H1 (cell line): ENCODE results near the gene MPHOSPH8. TPM values are rescaled to one million over a fixed set of nuclear protein-coding genes. Genes with fewer than 3 reads are reported as not detected.

Experiments
- CTCF ChIA-PET: fragments of 300-600 bp; sonication (Branson Sonifier 250); formaldehyde crosslinking; loops from one replicate; lab custom pipeline; 2021; ENCODE audit not compliant: partially characterized antibody; lab: Charles Lee
- POLR2A ChIA-PET: fragments of 300-600 bp; sonication (Branson Sonifier 250); formaldehyde crosslinking; loops from one replicate; lab custom pipeline; 2021; ENCODE audit warnings: inconsistent platforms; ENCODE audit not compliant: partially characterized antibody; lab: Charles Lee
- DNase-seq, 2 experiments: peaks; one replicate each; pipeline versions ENCODE4 v3.0.0 to v3.0.0-alpha.2; 2010 to 2022; ENCODE audit warnings: low spot score in 2 of 2, low read depth in 1 of 2, mixed read lengths in 1 of 2
- FAIRE-seq: peaks from 2 replicates; lab custom pipeline; 2011; peaks lifted over from hg19 to GRCh38; lab: Jason Lieb, UNC
- H2AFZ ChIP-seq: 2 replicates; pipeline ENCODE4 v1.8.1; 2012; ENCODE audit warnings: low read length, inconsistent platforms
- H2AK5ac ChIP-seq: 2 replicates; pipeline ENCODE4 v1.6.1; 2013; ENCODE audit warnings: low read depth, low read length
- H2BK120ac ChIP-seq: replicated peaks from 2 replicates; pipeline ENCODE3; 2013; ENCODE audit warnings: low read depth, low read length, inconsistent platforms
- H2BK12ac ChIP-seq: 2 replicates; pipeline ENCODE4 v1.6.1; 2013; ENCODE audit warnings: low read depth, low read length
- H2BK15ac ChIP-seq: 2 replicates; pipeline ENCODE4 v1.6.1; 2013; ENCODE audit warnings: low read length
- H2BK20ac ChIP-seq: 2 replicates; pipeline ENCODE4 v1.6.1; 2013; ENCODE audit warnings: low read length
- H2BK5ac ChIP-seq: 2 replicates; pipeline ENCODE4 v1.6.1; 2013; ENCODE audit warnings: low read depth, low read length
- H3K14ac ChIP-seq: 2 replicates; pipeline ENCODE4 v1.6.1; 2013; ENCODE audit warnings: inconsistent platforms; ENCODE audit not compliant: insufficient read length
- H3K18ac ChIP-seq: 2 replicates; pipeline ENCODE4 v1.6.1; 2013; ENCODE audit warnings: low read length; ENCODE audit errors: extremely low read depth
- H3K23ac ChIP-seq: 2 replicates; pipeline ENCODE4 v1.6.1; 2013; ENCODE audit warnings: inconsistent platforms; ENCODE audit not compliant: insufficient read length
- H3K23me2 ChIP-seq: 2 replicates; pipeline ENCODE4 v1.6.1; 2013; ENCODE audit warnings: low read depth, low read length
- H3K27ac ChIP-seq: 2 replicates; pipeline ENCODE4 v1.6.1; 2011; ENCODE audit warnings: low read depth, low read length, inconsistent platforms
- H3K27me3 ChIP-seq, 4 experiments: replicated peaks in 1 of 4; 1 replicate in 1 of 4; 2 replicates in 3 of 4; pipeline versions ENCODE4 v1.6.1 to v1.8.1; 2011 to 2013; ENCODE audit warnings: low read length in 3 of 4, mild to moderate bottlenecking in 3 of 4, inconsistent platforms in 2 of 4, mixed read lengths in 2 of 4, moderate library complexity in 1 of 4; ENCODE audit not compliant: control insufficient read depth in 3 of 4, insufficient read depth in 3 of 4; ENCODE audit errors: extremely low read depth in 1 of 4
- H3K36me3 ChIP-seq, 4 experiments: 2 replicates each; pipeline versions ENCODE4 v1.6.1 to v1.8.1; 2011 to 2013; ENCODE audit warnings: mild to moderate bottlenecking in 4 of 4, low read length in 3 of 4, moderate library complexity in 2 of 4, control low read depth in 1 of 4, inconsistent platforms in 1 of 4; ENCODE audit not compliant: insufficient read depth in 4 of 4, control insufficient read depth in 2 of 4
- H3K4ac ChIP-seq: replicated peaks from 2 replicates; pipeline ENCODE3; 2013; ENCODE audit warnings: low read length, low read depth, mixed read lengths, inconsistent platforms; ENCODE audit not compliant: insufficient read length
- H3K4me1 ChIP-seq, 4 experiments: replicated peaks in 1 of 4; 1 replicate in 1 of 4; 2 replicates in 3 of 4; pipeline versions ENCODE4 v1.6.1 to v1.8.1; 2011 to 2013; ENCODE audit warnings: low read length in 3 of 4, inconsistent platforms in 2 of 4, mixed read lengths in 1 of 4; ENCODE audit not compliant: insufficient read depth in 4 of 4, control insufficient read depth in 3 of 4
- H3K4me2 ChIP-seq, 2 experiments: 2 replicates each; pipeline versions ENCODE4 v1.6.1 to v1.8.1; 2011 to 2013; ENCODE audit warnings: low read depth in 2 of 2, low read length in 2 of 2, control low read depth in 1 of 2, inconsistent platforms in 1 of 2, mild to moderate bottlenecking in 1 of 2; ENCODE audit not compliant: insufficient read depth in 1 of 2
- H3K4me3 ChIP-seq, 4 experiments: fragments of 200-600, 300-600 bp in 1 of 4; sonication (generic), shearing (Covaris generic), sonication (Bioruptor Twin) in 1 of 4; 2 replicates each; pipeline versions ENCODE4 v1.5.1 to v1.8.1; 2011 to 2016; ENCODE audit warnings: low read length in 4 of 4, low read depth in 3 of 4, control low read depth in 2 of 4, inconsistent platforms in 2 of 4, mild to moderate bottlenecking in 2 of 4, mixed read lengths in 1 of 4, moderate library complexity in 1 of 4; ENCODE audit not compliant: insufficient read depth in 2 of 4; ENCODE audit errors: extremely low read depth in 1 of 4
- H3K56ac ChIP-seq: replicated peaks from 2 replicates; pipeline ENCODE3; 2013; ENCODE audit warnings: low read depth, mild to moderate bottlenecking, mixed read lengths, low read length, inconsistent platforms; ENCODE audit not compliant: insufficient read length
- H3K79me1 ChIP-seq: 2 replicates; pipeline ENCODE4 v1.6.1; 2013; ENCODE audit warnings: low read depth, low read length, control low read depth
- H3K79me2 ChIP-seq, 2 experiments: 2 replicates each; pipeline versions ENCODE4 v1.6.1 to v1.8.1; 2012 to 2013; ENCODE audit warnings: low read length in 2 of 2, mild to moderate bottlenecking in 2 of 2, inconsistent platforms in 1 of 2; ENCODE audit not compliant: insufficient read depth in 2 of 2, control insufficient read depth in 1 of 2
- H3K9ac ChIP-seq, 4 experiments: replicated peaks in 1 of 4; 1 replicate in 1 of 4; 2 replicates in 3 of 4; pipeline versions ENCODE4 v1.6.1 to v1.8.1; 2011 to 2013; ENCODE audit warnings: low read depth in 3 of 4, low read length in 3 of 4, control low read depth in 2 of 4, mild to moderate bottlenecking in 2 of 4, moderate library complexity in 2 of 4, inconsistent platforms in 1 of 4; ENCODE audit errors: extremely low read depth in 1 of 4
- H3K9me3 ChIP-seq, 2 experiments: 2 replicates each; pipeline versions ENCODE4 v1.6.1 to v1.8.1; 2012 to 2013; ENCODE audit warnings: mild to moderate bottlenecking in 2 of 2, moderate library complexity in 2 of 2, control low read depth in 1 of 2, inconsistent platforms in 1 of 2, low read depth in 1 of 2, low read length in 1 of 2, mixed read lengths in 1 of 2; ENCODE audit not compliant: insufficient read depth in 2 of 2
- H4K20me1 ChIP-seq, 2 experiments: replicated peaks in 1 of 2; 2 replicates each; pipeline versions ENCODE3 to v1.8.1; 2011 to 2013; ENCODE audit warnings: inconsistent platforms in 2 of 2, low read length in 2 of 2, mild to moderate bottlenecking in 1 of 2; ENCODE audit not compliant: insufficient read depth in 2 of 2, control insufficient read depth in 1 of 2
- H4K5ac ChIP-seq: 2 replicates; pipeline ENCODE4 v1.6.1; 2013; ENCODE audit warnings: low read length, low read depth, mixed read lengths, inconsistent platforms; ENCODE audit not compliant: insufficient read length
- H4K8ac ChIP-seq: 2 replicates; pipeline ENCODE4 v1.8.0; 2013; ENCODE audit warnings: mild to moderate bottlenecking, moderate library complexity, low read length, inconsistent platforms; ENCODE audit not compliant: insufficient read depth; ENCODE audit errors: extremely low read depth
- H4K91ac ChIP-seq: replicated peaks from 2 replicates; pipeline ENCODE3; 2013; ENCODE audit warnings: low read length, mixed read lengths, inconsistent platforms; ENCODE audit not compliant: insufficient read length
- CEBPB ChIP-seq: IDR thresholded peaks from 2 replicates; pipeline ENCODE4 v1.6.1; 2012; ENCODE audit warnings: low read depth, low read length
- SUZ12 ChIP-seq: fragments of 200-600 bp; sonication (generic); IDR thresholded peaks from 2 replicates; pipeline ENCODE4 v1.6.1; 2012; ENCODE audit warnings: mild to moderate bottlenecking, inconsistent platforms, low read length, moderate library complexity, mixed read lengths
- WGBS, 2 experiments: shearing (Covaris generic) in 1 of 2; methylation state at CpG; one replicate each; pipeline versions ENCODE4 v1.1.6 to v1.1.7; 2013 to 2015; ENCODE audit warnings: low lambda C conversion rate in 2 of 2, mixed read lengths in 2 of 2, inconsistent platforms in 1 of 2, low coverage in 1 of 2, missing lambda C conversion rate in 1 of 2; ENCODE audit not compliant: insufficient replicate concordance in 2 of 2, insufficient coverage in 1 of 2, insufficient read length in 1 of 2; ENCODE audit errors: extremely low coverage in 1 of 2, missing lambda C conversion rate in 1 of 2; 5-methylcytosine and 5-hydroxymethylcytosine counted together
- polyA plus RNA-seq, 7 experiments: library from polyadenylated mRNA; depleted of rRNA in 3 of 7; stranded (reverse) in 5 of 7; unstranded in 2 of 7; fragments of >200 nt in 5 of 7; fragments of 200-250 nt in 2 of 7; gene quantifications; 1 replicate in 5 of 7; 2 replicates in 1 of 7; 4 replicates in 1 of 7; pipeline versions ENCODE4 v1.2.1 to v1.2.3, GENCODE V29; 2011 to 2013; ENCODE audit warnings: missing spikeins in 2 of 7, mixed read lengths in 2 of 7
- total RNA-seq: library from RNA; stranded (reverse); fragmentation: NEBNext Ultra II Directional; extraction: Animal tissue kit (Norgen Biotek cat#: 25700); gene quantifications from 2 replicates; pipeline ENCODE4 v1.2.1, GENCODE V29; 2021
- TF ChIP-seq, protein P1 (sequence below): IDR thresholded peaks from 2 replicates; pipeline ENCODE4 v1.6.1; 2012; ENCODE audit warnings: inconsistent platforms

The MPHOSPH8 gene
- total and polyA plus RNA-seq, 2 of the 8 experiments (the other 6 are each of a cell fraction or from before 2014, with no cell fraction given), result 8.3 to 20.5 TPM

DNA sequence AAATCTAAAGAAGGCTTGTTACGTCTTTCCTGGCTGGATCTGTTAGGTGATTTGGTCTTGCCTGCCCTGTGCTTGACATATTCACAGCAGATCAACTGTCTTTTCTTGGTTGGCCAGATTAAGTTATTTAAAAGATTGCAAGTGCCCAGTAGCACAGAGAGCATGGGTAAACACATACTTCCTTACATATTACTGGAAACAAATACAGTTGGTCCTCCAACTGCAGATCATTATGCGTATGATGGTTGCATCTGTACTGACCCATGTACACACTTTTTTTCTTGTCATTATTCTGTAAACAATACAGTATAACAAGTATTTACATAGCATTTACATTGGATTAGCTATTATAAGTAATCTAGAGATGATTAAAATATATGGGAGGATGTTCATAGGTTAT is 9.2 kb upstream of the MPHOSPH8 start:
- no peak overlapping the region for H2BK12ac ChIP-seq
- DNase-seq (no peak), FAIRE-seq (no peak)
- no peaks in the 10 kb centered on the region for H3K9me3 ChIP-seq
- H3K56ac ChIP-seq, result no peak overlapping the region
- no peak overlapping the region for H4K5ac ChIP-seq
- 91% methylated on average over 2 of the region's 2 CpGs; no CpG with 5 or more reads in 1 of the 2 experiments for WGBS, 2 experiments
- no peaks in the 10 kb centered on the region for H3K4me1 ChIP-seq
- CTCF ChIA-PET, result no interaction called here
- no peak overlapping the region for H2BK20ac ChIP-seq
- no peak overlapping the region for H3K18ac ChIP-seq
- H3K14ac ChIP-seq, result no peak overlapping the region
- H3K23me2 ChIP-seq, result no peaks in the 10 kb centered on the region
- H4K20me1 ChIP-seq, result no peaks in the 10 kb centered on the region
- no peaks in the 10 kb centered on the region for H3K27me3 ChIP-seq
- no peak overlapping the region for H3K4ac ChIP-seq
- H4K91ac ChIP-seq, result no peak overlapping the region
- H2BK120ac ChIP-seq, result no peak overlapping the region
- H2AK5ac ChIP-seq, result no peak overlapping the region
- no peaks in the 10 kb centered on the region for H3K79me1 ChIP-seq
- no peak overlapping the region for H3K23ac ChIP-seq
- H3K4me2 ChIP-seq, result no peak overlapping the region
- no peak overlapping the region for H4K8ac ChIP-seq
- POLR2A ChIA-PET, result no interaction called here
- no peaks in the 10 kb centered on the region for H3K36me3 ChIP-seq
- H3K4me3 ChIP-seq, result no peak overlapping the region
- H3K27ac ChIP-seq, result no peak overlapping the region
- H3K9ac ChIP-seq, result no peak overlapping the region
- no peaks in the 10 kb centered on the region for H3K79me2 ChIP-seq
- no peak overlapping the region for H2BK15ac ChIP-seq
- no peak overlapping the region for H2BK5ac ChIP-seq
- H2AFZ ChIP-seq, result no peak overlapping the region
- TF ChIP-seq CEBPB, result no peak
- TF ChIP-seq, protein P1, sequence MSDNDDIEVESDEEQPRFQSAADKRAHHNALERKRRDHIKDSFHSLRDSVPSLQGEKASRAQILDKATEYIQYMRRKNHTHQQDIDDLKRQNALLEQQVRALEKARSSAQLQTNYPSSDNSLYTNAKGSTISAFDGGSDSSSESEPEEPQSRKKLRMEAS, result no peak
- TF ChIP-seq SUZ12, result no peak
